GM18519 (cell line): ENCODE data around the gene CAB39L.
"Not testable (repeated sequence)": the region's sequence is repeated elsewhere in the genome, so short reads cannot be mapped to it uniquely, and the experiment has no call there.

Experiments used
- ATAC-seq: cut with Tn5 transposase; IDR thresholded peaks from one replicate; pipeline ENCODE4 v1.9.1; 2021; ENCODE audit warnings: mild to moderate bottlenecking, moderate library complexity; ENCODE audit not compliant: unreplicated experiment, low FRiP score

CAB39L gene

DNA sequence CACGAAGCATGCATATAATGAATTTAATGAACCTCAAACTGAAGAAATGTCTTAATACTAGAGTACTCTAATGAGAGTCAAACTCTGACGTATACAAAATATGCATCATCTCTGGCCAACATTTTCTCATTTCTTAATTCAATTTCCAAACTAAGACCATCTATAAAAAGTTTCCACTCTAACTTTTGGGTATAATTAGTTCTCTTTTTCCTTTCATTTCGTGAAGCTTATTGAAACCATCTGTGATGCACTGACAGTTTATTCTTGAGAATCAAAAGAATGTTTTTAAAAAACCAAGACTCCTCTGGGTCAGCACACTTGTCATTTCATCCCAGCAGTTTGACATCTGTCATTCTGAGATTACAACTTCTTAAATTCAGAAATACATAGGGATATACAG, 90.0 kb downstream of the CAB39L start:
- ATAC-seq, result no peak

DNA sequence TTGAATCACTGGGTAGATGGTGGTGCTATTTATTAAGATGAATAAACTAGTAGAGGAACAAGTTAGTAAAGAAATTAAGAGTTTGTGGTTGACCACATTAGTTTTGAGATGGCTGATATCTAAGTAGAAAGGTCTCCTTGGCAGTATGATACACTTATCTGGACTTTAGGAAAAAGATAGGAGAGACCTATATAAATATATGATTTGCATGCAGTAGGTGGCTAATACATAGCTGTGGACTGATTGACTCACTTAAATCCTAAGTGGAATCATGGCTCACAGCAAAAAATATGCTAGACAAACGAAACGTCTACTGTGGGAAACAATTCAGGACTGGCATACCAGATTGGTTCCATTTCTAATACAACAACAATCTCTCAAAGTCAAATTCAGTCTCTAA, 92.0 kb downstream of the CAB39L start:
- ATAC-seq, result no peak

DNA sequence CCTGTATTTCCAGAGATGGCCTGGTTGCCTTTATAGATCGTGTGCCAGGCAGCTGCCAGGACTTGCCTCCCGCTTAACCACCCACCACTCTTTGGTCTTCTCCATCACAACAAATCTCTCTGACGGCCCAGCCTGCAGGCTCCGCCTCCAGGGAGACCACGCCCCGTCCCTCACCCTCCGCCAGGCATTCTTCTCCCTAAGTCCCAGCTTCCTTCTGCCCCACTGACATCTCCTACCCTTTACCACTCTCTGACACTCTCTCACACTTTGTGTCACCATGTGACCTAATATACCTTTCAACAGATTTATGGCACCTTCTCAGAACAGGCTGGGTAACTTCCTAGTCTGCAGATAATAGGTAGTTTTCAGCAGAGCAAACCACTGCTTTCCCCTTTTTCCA, 95.1 kb downstream of the CAB39L start:
- no peak for ATAC-seq

DNA sequence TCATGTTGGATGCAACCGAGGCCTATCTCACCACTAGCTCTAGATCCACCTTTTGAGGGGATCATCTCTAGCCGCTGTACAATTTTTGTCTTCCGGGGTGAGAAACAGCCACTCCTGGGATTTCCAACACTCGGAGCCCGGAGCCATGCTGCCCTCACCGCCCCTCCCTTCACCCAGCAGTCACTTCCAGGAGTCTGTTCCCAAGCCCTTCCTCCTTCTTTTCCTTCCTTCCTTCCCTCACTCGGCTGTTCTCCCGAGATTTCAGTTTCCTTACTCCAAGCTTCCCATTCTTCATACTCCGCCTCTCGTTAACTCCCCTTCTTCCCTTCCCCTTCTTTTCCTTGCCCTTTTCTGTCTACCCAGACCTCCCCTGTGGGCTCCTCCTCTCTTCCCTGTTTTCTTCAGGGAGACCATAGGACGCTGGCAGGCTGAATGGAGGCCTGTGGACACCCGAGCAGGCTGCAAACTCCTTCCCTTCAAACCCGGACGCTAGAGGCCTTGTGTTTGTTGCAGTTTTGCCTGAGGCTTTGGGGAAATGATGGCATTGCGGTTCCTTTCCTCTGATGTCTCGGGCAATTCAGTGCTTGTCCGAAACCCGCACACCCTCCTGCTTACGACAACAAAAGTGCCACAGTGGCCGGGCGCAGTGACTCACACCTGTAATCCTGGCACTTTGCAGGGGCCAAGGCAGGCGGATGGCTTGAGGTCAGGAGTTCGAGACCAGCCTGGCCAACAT, 96.0 kb downstream of the CAB39L start:
- ATAC-seq, result no peak

DNA sequence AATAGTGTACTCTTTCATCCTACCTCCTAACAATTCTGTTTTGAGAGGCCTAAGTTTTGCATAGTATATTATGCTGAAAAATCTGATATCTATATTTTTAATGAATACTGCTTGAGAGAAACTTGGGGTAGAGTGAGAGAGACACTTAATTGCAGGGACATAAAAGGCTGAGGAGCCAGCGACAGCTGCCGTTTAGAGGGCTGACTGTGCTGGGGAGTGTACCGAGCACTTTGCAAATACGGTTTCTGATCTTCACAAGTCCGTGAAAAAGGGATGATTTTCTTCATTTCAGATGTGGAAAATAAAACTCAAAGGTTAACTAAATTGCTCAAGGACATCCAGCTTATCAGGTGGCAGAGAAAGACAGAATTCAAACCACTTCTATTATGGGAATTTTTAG, 97.4 kb downstream of the CAB39L start:
- ATAC-seq, result no peak

DNA sequence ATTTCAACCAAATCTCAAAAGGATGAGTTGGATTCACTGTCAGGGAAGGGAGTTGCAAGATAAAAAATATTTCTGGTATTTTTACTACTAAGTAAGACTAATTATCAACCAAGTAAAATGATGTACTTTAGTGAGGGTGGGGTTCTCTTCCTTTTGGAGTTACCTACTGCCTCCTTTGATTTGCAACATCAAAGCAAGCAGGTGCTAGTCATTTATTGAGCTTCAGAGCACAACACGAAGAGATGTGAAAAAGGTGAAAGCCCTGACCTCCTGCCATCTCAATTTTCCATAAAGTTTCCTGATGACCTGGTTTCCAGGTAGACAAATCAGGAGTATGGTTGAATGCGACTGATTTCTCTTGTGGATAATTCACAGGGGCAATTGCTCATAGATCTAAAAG, 100.1 kb downstream of the CAB39L start:
- ATAC-seq, result no peak

DNA sequence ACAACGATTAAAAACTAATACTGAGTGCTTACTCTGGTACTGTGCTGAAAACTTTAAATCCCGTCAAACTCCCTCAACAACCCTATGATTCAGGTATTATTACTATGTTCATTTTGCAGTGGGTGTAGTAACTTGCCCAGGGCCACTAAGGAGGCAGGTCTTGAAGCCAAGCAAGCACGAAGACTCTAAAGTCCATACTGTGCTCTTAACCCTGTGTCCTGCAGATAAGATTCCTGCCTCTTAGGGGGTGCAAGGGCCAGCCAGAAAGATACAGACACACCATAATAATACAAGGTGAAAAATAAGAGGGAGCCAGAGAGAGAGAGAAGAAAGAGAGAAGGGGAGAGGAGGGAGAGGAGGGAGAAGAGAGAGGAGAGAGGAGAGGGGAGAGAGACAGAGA, 100.6 kb downstream of the CAB39L start:
- no peak for ATAC-seq

DNA sequence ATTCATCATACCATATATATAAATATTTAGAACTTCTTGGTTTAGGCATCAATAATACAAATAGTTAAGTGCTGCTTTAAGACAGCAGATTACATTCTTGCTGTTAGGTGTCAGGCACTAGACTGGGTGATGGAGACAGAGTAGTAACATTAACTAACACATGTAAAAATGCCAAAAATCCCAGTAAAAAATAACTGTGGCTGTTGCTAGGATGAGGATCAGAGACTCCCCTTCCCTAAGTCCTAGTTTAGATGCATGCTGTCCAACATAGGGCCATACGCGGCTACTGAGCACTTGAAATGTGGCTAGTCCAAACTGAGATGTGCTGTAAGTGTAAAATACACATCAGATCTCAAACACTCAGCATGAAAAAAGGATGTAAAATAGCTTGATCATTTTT, 101.4 kb downstream of the CAB39L start:
- ATAC-seq, result no peak

DNA sequence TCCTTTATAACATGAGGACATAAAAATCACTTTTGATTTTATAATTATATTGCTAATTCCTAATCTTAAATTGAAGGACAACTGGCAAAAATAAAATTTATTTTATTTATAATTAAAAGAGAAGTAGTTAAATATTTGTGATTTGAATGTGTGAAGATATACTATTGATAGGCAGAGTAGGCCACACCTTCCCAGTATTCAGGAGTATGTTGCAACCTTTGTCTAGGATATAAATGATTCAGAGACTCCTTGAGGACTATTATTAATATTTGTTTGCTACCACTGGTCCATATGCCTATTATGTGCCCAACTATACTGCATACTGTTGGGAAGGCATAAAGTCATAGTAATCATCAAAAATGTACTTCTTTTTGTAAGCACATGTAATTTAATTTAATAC, 101.9 kb downstream of the CAB39L start:
- ATAC-seq, result no peak

DNA sequence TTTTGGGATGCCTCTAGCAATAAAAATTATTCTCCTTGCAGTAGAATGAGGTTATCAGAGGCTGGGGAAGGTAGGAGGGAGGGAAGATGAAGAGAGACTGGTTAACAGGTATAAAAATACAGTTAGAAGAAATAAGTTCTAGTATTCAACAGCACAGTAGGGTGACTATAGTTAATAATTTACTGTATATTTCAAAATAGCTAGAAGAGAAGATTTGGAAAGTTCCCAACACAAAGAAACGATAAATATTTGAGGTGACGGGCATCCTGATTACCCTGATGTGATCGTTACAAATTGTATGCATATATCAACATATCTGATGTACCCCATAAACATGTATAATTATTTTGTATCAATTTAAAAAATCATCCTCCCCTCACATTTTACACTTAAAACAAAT, 102.3 kb downstream of the CAB39L start:
- ATAC-seq, result no peak

DNA sequence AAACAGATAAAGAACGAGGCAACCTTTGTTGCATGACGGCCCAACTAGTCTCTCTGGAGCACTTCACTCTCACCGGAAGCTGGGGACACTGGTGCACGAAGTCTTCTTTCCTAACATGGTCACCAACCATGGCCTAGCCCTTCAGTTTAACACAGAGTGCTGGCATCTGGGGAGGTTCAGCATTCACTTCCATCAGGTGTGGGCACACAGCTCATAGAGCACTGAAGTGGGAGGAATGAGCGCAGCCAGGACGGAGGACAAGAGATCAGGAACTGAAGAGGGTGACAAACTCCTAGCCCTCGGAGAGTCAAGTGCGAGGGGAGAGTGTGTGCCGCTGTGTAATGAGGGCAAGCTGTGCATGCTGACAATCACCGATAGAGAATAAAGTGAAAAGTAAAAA, 103.7 kb downstream of the CAB39L start:
- no peak for ATAC-seq

DNA sequence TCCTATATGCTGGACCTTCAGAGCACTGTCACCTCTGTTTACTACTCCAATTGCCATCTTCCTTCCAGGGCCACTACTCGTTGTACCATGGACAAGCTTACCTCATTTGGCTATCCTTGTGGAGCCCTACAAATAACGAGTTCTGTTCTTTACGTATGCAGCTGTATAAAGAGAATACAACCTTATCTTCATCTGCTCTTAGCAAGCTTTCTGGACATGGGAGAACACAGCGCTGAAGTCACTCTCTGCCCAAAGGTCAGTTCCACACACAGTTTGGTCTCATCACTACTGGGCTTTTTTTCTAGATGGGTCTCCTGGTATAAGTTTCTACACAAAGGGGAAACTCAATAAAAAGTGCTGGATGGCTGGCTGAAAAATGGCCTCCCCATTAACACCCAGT, 107.2 kb downstream of the CAB39L start:
- no peak for ATAC-seq

DNA sequence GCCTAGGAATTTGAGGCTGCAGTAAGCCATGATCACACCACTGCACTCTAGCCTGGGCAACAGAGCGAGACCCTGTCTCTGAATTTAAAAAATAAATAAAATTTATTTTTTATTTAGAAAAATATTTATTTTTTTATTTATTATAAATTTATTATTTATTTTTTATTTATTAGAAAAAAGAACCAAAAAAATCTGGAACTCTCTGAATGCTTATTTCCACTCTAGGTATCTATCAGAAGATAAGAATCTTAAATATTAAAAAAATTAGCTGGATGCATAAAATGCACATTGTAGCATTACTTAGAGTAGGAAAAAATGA, 113.4 kb downstream of the CAB39L start:
- no peak for ATAC-seq

DNA sequence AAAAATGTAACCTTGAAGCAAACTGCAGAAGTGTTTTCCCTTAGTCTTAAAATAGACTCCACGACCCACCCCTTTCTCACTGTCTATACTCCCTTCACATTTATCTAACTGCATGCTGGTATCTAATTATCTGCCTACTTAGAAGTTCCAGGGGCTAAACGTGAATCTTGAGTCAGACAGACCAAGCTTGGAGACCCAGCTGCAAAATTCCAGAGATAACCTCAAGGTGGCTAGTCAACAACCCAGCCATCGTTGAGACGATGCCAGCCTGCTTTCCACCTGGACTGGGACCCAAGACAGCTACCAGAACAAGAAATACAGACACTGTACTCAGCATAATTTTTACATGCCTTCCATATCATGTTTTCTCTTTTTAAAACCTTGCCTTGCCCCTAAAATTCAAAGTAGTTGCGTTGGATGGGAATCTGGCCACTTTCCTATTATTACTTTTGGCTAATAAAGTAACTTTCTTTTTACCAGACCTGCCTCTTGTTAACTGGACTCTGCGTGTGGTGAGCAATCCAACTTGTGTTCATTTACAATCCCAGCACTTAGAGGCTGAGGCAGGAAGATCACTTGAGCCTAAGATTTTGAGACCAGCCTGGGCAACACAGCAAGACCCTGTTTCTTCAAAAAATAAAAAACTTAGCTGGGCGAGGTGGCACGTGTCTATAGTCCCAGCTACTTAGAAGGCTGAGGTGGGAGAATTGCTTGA, 113.9 kb downstream of the CAB39L start:
- no peak for ATAC-seq

DNA sequence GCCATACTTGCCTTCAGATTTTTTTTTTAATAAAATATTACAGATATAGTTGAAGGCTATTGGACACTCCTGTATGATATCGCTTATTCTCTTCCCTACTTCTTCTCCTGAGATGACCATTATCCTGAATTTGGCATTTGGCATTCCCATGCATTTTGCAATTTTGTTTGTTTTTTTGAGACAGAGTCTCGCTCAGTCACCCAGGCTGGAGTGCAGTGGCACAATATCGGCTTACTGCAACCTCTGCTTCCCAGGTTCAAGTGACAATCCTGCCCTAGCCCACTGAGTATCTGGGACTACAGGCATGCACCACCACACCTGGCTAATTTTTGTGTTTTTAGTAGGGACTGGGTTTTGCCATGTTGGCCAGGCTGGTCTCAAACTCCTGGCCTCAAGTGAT, 116.7 kb downstream of the CAB39L start:
- not testable (repeated sequence) for ATAC-seq

DNA sequence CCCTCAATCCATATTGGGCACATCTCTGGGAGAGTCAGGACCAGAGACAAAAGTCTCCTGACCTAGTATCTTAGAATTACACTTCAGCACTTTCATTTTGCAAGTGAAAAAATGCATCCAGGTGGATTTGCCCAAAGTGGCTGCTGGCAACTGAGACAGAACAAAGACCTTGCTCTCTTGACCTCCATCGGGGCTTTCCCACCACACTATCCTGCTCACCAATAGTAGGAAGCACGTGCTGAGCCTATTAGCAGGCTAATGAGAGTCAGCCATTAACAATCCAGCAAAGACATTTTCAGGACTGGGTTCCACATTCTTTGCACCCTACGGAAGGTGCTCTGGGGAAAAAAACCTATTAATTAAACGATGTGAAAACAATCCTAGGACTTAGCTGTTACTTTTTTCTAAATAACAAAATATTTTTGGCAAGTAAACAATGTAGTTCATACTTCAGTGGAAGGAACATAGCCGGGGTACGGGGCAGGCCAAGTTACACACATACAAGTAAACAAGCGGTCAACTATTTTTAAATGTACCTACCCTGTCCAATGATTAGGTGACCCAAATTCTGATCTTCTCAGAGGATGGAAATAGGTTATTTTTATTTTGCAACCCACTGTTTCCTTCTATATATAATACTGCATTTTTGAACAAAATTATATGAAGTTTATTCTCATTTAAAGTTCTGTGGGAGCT, 117.5 kb downstream of the CAB39L start:
- ATAC-seq, result no peak

DNA sequence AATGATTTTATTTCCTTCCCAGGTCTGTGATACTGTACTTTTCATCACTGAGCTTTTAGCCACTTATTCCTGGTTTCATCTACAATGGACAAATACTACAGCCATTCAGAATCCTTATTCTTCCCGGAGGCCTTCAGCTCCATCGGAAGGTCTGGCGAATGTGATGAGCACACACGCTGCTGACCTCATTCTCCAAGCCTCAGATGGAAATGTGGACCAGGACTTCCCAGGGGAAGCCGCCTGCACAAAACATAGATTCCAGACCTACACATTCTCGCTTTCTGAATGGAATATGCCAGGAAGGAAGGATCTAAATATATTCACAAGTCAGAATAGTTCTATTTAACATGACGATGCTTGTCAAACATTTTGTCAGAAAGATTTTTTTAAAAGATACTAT, 120.5 kb downstream of the CAB39L start:
- no peak for ATAC-seq

DNA sequence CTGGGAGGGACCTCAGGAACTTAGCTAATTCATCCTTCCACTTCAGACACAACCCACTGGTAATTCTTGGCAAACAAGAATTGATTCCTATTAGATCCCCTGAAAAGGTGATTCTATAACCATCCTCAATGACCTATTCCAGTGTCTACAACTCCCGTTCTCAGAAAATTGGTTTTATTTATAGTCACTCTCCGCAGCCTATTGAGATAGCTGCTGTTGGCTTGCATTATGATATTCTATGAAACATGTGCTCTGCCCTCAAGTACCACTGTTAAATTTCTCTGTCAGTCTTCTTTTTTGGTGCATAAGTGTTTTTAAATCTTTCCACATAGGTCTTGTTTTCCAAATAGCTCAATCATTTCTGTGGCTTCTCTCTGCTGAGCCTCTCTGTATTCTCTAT, 121.2 kb downstream of the CAB39L start:
- no peak for ATAC-seq

DNA sequence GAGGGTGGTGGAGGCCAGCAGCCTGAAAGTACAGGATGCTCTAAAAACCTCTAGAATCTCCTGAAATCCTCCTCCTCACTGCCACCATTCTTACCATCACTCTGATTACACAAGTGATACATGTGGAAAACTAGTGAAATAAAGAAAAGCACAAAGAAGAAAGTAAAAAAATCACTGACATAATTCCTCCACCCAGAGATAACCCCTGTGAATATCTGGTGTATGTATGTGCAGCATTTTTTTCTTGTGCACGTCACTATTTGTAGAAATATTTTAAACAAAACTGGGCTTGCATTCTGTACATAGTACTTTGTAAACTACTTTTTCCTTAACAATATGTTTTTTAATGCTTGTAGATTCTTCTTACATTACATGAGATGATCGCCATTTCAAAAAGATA, 122.9 kb downstream of the CAB39L start:
- no peak for ATAC-seq

DNA sequence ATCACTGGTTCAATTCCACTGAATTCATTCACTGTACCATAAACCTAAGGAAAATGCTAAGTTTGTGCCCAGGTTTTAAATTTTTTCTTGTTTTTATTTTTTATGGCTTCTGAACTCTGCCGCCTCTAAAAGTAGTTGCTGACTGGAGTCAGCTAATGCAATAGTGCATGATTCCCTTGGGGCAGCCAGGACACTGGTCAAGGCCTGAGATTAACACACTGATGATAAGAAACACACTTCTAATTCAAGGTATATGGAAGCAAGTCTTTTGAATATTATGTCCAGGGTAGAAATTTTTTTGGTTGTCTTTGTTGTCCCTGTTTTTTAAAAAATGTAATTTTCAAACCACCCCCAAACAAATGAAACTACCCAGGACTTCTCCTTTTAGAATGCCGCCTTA, 123.9 kb downstream of the CAB39L start:
- ATAC-seq, result no peak

DNA sequence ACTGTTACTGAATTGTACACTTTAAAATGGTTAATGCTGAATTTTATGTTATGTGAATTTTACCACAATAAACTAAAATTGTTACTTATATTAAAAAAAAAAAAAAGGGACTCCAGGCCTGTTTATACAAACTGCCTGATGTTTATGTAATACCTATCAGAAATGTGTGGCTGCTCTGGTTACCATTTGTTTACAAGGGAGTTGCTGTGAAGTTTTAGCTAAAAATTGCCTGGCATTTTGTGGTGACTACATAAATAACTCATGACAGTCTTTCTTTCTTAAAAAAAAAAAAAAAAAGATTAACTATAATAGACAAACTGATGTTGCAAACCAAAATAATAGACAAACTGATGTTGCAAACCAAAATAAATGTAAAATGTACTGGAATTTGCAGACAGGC, 124.3 kb downstream of the CAB39L start:
- ATAC-seq, result no peak
